Activated CD8-positive, alpha-beta memory T cell treated with anti-CD3 and anti-CD28 coated beads for 1 hour (primary cell): ENCODE measurements around the gene KRTAP4-11.
"Not testable (repeated sequence)": the region's sequence is repeated elsewhere in the genome, so short reads cannot be mapped to it uniquely, and the experiment has no call there.

Experiments
- DNase-seq, 2 donors: peaks; one replicate each; pipeline ENCODE4 v3.0.0-alpha.2; 2020; ENCODE audit warnings: low read depth in 1 of 2; ENCODE audit errors: extremely low read depth in 1 of 2

The KRTAP4-11 gene

GRCh38 chr17:41125064-41125463 is 6.9 kb upstream of the KRTAP4-11 start:
- DNase-seq = no peak

DNA sequence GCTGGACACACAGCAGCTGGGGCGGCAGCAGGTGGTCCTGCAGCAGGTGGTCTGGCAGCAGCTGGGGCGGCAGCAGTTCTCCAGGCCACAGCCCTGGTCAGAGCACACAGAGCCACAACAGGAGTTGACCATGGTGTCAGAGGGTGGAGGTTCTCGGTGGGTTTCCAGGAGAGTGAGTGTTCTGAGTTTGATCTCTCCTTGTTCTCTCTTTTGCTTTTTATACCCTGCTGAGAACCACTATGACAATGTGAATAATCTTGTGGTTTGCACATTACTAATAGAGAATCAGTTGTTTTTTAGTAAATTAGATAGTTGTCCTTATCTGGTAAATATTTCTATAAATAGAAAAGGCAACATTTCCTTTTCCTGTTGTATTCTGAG is 5.8 kb upstream of the KRTAP4-11 start, which contains the start of gene KRTAP4-12:
TSS of gene KRTAP4-12 (minus strand) at position 192 of the 381 bp plus-strand sequence. CDS start at position 132, 60 bp downstream.
- not testable (repeated sequence) for DNase-seq

DNA sequence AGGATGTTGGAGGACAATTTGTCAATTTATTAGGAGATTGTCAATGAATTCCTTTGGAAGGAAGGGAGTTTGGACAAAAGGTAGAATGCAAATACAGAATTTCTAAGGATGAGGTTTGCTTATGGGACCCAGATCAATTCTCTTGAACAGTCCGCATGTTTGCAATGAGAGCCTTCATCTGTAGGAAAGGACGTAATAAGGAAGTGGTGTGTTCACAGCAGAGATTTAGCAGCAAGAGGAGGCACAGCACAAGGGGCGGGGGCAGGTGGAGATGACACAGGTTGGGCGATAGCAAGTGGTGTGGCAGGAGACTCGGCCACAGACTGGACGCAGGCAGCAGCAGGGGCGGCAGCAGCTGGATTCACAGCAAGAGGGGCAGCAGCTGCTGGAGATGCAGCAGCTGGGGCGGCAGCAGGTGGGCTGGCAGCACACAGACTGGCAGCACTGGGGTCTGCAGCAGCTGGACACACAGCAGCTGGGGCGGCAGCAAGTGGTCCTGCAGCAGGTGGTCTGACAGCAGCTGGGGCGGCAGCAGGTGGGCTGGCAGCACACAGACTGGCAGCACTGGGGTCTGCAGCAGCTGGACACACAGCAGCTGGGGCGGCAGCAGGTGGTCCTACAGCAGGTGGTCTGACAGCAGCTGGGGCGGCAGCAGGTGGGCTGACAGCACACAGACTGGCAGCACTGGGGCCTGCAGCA is 5.3 kb upstream of the KRTAP4-11 start:
- DNase-seq = not testable (repeated sequence)

GRCh38 chr17:41121742-41122141 is 3.6 kb upstream of the KRTAP4-11 start:
- no peak for DNase-seq

GRCh38 chr17:41119696-41120690 is 1.8 kb upstream of the KRTAP4-11 start:
- not testable (repeated sequence) for DNase-seq

DNA sequence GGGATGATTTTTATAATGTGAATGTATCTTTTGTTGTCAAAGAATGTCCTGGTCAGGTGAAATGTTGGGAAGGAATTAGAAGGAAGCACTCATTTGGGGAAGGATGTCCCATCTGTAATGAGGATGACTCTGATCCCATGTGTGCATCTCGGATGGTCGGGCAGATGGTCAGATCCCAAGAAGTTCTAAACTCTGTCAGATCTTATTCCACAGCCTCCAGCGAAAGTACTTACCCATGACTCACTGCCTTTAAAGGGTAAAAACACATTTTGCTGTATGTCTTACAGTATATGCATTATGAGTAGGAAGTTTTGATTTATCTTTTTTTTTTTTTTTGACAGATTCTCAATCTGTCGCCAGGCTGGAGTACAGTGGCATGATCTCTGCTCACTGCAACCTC is 548 bp upstream of the KRTAP4-11 start:
- DNase-seq = no peak

GRCh38 chr17:41116297-41116696 is 1.9 kb downstream of the KRTAP4-11 start:
- no peak for DNase-seq

DNA sequence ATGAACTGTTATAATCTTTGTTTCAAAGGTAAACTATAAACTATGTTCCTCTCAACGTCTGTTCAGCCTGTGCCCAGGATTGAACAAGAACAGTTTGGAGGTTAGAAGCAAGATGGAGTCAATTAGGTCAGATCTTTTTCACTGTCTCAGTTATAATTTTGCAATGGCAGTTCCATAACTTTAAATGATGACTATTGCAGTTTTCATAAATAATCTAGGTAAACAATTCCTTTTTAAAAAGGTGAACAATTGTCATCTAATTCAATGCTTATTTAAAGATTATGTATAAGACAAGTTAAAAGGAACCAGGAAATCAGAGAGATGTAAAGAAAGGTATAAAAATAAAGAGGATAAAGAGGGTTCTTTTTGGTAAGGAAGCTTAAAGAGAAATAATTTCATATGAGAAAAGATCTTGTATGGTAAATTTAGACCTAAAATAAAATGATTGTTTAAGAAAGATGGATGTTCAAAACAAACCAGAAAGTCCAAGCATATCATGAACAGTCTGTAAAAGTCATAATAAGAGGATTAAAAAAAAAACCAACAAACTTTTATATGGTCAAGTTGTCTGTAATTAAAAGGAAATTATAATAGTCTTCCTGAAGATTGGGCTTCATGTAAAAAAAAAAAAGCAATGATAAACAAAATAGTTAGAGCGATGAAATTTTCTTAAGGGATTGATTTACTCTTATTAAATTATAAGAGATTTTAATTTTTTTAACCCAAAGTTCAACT is 6.9 kb downstream of the KRTAP4-11 start:
- no peak for DNase-seq

- DNase-seq = not testable (repeated sequence)
These were observed 9.3 kb downstream of the KRTAP4-11 start for GRCh38 chr17:41108728-41109386.

DNA sequence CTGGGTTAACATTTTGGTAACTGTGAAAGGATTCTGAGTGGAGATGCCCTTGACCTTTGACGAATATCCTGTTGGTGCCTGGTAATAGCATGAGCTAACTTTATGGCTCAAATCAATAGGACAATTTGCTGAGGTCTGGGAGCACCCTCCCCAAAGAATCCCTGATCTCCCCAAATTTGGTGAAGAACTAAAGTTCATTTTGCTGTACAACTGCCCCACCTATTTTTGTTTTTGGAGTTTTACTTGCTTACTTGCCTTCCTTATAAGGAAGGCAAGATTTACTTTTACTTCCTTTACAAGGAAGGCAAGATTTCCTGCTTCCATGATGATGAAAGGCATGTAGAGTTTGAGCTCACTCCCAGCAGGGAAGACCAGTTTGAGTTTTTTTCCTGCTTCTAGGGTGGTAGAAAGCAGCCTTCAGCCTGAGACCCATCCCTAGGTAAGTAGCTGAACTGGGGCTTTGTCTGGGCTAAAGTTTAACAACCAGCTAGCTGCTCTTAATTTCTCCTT is 10.2 kb downstream of the KRTAP4-11 start:
- DNase-seq = no peak

DNA sequence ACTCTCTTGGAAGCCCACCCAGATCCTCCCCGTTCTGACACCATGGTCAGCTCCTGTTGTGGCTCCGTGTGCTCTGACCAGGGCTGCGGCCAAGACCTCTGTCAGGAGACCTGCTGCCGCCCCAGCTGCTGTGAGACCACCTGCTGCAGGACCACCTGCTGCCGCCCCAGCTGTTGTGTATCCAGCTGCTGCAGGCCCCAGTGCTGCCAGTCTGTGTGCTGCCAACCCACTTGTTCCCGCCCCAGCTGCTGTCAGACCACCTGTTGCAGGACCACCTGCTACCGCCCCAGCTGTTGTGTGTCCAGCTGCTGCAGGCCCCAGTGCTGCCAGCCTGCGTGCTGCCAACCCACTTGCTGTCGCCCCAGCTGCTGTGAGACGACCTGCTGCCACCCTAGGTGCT is 12.8 kb downstream of the KRTAP4-11 start, which contains the start of gene KRTAP4-9:
TSS of gene KRTAP4-9 (plus strand) at position 43 of the 400 bp plus-strand sequence. CDS start at position 43, 0 bp downstream.
- DNase-seq = not testable (repeated sequence)

DNA sequence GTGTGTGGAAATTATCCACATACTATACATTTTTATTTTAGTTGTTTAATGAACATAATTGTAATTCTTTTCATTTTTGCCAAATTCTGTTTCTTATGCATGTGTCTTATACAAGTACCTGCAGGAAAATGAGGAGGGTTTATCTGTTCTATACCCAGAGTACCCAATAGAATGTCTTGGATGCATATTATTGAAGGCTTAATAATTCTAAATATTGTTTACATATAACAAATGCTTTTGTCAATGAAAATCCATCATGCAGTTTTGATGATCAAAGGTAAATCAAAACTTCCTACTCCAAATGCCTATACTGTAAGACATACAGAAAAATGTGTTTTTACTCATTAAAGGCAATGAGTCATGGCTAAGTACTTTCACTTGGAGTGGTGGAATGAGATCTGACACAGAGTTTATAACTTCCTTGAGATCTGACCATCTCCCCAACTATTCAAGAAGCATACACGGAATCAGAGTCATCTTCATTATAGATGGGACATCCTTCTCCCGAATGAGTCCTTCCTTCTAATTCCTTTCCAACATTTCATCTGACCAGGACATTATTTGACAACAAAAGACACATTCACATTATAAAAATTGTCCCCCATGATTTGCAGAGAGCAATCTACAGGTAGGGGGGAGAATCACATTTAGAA is 13.7 kb downstream of the KRTAP4-11 start:
- not testable (repeated sequence) for DNase-seq

DNA sequence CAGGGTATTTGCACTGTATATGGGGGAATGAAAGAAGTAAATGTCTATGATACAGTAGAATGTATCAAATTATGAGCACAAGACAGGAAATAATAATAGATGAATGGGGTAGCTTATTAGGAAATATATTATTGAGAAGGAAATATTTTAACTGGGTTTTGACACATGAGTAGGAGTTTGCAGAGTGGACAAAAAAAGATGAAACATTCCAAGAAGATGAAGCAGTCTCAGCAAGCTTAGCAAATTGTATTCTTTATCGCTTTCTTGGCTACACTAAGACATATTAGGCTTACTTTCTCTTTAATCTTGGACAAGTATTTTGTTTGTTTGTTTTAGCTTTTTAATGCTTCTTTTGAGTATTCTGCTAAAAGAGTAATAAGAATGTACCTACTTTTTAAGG is 14.3 kb downstream of the KRTAP4-11 start:
- DNase-seq = no peak

DNA sequence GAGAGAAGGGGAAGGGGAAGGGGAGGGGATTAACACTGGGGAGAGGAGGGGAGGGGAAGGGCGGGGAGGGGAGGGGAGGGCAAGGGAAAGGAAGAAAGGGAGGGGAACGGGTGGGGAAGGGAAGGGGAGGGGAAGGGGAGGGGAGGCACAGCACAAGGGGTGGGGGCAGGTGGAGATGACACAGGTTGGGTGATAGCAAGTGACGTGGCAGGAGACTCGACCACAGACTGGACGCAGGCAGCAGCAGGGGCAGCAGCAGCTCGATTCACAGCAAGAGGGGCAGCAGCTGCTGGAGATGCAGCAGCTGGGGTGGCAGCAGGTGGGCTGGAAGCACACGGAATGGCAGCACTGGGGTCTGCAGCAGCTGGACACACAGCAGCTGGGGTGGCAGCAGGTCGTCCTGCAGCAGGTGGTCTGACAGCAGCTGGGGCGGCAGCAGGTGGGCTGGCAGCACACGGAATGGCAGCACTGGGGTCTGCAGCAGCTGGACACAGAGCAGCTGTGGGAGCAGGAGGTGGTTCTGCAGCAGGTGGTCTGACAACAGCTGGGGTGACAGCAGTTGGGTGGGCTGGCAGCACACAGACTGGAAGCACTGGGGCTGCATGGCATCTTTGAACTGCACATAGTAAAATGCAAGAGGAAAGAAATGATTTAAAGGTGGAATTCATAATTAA is 16.4 kb downstream of the KRTAP4-11 start, which contains the start of gene KRTAP4-16:
TSS of gene KRTAP4-16 (minus strand) at position 624 of the 674 bp plus-strand sequence. CDS start at position 624, 0 bp downstream.
- DNase-seq = no peak

DNA sequence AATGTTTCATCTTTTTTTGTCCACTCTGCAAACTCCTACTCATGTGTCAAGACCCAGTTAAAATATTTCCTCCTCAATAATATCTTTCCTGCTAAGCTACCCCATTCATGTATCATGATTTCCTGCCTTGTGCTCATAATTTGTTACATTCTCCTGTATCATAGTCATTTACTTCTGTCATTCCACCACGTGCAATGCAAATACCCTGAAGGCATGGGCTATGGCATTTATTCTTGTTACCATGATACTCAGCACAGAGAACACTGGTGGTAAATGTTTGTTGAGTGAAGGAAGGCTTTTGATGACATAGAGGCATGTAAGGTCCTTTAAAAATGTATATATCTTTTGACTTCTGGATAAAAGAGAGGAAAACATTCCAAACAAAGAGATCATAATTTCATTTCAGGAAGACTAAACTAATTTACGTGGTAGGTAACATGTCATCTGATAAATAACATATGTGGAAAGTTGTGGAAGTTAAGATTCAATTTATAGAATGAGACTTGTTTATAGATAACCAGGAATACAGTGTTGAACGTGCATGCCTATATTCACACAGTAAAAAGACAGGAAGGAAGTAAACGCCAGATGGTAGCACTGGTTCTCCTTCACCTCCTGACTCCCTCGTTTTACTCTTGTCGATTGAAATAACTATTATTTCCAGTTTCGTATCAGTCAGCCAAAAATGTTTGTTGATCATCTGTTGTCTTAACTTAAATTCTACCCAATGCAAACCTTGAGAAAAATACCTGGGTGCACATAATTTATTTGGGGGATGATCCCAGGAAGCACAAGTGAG is 18.3 kb downstream of the KRTAP4-11 start:
- DNase-seq = not testable (repeated sequence)

GRCh38 chr17:41098481-41098880 is 19.7 kb downstream of the KRTAP4-11 start:
- DNase-seq = no peak

- no peak for DNase-seq
These were observed 20.1 kb downstream of the KRTAP4-11 start, which contains the start of gene KRTAP4-8 for GRCh38 chr17:41098042-41098441. TSS of gene KRTAP4-8 (minus strand) at chr17:41098142. CDS start at chr17:41098084, 58 bp downstream.

DNA sequence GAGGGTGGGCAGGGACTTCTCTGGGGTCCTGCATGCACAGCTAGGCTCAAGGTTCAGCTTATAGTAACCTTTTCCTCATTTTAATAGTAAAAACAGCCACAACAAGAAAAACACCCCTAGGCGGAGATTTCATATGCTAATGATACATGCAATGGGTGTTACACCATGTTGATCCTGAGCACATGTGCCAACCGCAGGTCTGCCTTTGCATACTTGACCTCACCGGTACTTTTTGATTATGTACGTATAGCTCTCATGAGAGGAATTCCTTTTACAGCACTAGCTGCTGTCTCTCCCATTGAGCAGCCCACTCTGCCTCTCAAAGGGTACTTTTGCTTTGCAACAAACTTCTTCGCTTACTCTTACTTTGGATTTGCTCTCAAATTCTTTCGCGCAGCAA is 22.1 kb downstream of the KRTAP4-11 start:
- DNase-seq = no peak
